ENCODE measurements around the gene ZNFX1.
"Not testable (repeated sequence)": the region's sequence is repeated elsewhere in the genome, so short reads cannot be mapped to it uniquely, and the experiment has no call there.

ZNFX1 gene

DNA sequence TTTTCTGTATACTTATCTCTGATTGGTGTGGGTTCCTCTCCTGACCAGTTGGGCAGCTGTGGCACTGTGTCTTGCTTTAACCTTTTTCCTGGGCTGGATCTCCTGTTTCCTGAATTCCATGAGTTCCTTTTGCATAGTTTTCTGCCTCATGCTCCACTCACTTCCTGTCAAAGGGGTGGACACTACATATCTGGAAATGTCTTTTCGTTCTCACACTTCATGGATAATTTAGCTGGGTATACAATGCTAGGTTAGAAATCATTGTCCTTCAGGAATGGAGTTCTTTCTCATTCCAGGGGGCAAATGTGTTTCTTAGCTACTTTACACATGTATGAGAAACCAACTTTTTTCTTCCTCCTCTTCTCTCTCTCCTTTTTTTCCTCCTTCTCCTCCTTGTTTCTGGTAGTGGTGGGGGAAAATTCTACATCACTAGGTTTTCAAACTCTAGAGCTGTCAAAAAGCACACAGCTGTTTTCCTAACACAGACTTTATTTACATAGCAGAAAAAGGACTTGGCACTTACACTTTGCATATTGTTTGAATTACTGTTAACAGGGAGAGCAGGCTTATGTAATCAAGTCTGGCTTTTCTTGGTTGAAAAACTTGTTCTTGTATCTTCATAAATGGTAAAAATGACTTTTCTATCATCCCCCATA, 67.6 kb downstream of the ZNFX1 start:
- DNase-seq (ENCODE audit: low read depth in 2 of 2): no peak

DNA sequence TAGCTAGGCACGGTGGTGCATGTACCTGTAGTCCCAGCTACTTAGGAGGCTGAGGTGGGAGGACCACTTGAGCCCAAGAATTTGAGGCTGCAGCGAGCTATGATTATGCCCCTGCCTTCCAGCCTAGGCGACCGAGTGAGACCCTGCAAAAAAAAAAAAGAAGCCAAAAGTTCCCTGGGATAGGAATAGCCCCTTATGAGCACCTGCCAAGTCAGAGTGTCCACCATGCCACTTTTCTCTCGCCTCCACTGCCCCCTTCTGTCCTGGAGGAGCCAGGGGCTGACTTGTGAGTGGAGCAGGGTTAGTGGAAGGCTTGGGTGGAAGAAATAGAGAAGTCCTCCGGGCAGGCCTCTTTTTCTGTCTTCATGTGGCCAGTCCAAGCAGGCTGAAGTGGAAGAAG, 70.8 kb downstream of the ZNFX1 start:
- no peak for DNase-seq (ENCODE audit: low read depth in 2 of 2)

DNA sequence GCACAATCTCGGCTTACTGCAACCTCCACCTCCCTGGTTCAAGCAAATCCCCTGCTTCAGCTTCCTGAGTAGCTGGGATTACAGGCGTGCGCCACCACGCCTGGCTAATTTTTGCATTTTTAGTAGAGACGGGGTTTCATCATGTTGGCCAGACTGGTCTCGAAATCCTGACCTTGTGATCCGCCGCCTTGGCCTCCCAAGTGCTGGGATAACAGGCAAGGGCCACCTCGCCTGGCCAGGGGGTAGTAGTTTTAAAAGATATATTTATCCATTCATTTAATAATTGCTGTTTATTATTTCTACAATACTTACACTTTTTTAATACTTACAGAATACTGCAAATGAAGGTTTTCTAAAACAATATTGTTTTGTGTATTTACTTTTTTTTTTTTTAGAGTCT, 74.1 kb downstream of the ZNFX1 start:
- no peak for DNase-seq (ENCODE audit: low read depth in 2 of 2)

DNA sequence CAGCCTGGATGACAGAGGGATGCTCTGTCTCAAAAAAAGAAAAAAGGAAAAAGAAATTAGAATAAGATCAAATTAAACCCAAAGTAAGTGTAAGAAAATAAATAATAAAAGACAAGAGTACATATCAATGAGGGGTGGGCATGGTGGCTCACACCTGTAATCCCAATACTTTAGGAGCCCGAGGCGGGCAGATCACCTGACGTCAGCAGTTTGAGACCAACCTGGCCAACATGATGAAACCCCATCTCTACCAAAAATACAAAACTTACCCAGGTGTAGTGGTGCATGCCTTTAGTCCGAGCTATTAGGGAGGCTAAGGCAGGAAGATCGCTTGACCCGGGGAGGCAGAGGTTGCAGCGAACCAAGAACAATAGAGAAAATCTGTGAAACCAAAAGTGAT, 74.8 kb downstream of the ZNFX1 start:
- no peak for DNase-seq (ENCODE audit: low read depth in 2 of 2)

DNA sequence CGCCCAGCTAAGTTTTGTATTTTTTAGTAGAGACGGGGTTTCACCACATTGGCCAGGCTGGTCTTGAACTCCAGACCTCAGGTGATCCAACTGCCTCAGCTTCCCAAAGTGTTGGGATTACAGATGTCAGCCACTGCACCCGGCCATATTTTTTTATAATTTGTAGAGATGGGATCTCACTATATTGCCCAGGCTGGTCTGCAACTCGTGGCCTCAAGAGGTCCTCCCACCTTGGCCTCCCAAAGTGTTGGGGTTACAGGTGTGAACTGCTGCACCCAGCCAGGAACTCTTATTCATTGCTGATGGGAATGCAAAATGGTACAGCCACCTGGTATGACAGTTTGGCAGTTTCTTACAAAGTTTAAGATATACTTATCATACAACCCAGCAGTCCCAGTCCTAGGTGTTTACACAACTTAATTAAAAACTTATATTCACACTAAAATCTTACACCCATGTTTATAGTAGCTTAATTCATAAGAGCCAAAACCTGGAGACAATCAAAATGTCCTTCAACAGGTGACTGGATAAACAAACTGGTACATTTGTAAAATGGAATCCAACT, 78.0 kb downstream of the ZNFX1 start:
- DNase-seq (ENCODE audit: low read depth in 2 of 2): no peak

DNA sequence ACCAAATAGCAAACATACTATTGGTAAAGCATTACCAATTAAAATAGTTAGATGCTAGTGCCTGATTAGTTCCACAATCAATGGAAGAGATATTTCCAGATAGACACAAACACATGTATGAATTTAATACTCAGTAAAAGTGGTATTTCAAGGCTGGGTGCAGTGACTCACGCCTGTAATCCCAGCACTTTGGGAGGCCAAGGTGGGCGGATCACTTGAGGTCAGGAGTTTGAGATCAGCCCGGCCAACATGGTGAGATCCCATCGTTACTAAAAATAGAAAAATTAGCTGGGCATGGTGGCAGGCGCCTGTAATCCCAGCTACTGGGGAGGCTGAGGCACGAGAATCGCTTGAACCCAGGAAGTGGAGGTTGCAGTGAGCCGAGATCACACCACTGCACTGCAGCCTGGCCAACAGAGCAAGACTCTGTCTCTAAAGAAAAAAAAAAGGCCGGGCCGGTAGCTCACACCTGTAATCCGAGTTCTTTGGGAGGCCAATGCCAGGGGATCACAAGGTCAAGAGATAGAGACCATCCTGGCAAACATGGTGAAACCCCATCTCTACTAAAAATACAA, 84.8 kb downstream of the ZNFX1 start:
- DNase-seq (ENCODE audit: low read depth in 2 of 2): not testable (repeated sequence)

Data from stimulated activated CD4-positive, alpha-beta T cell treated with anti-CD3 and anti-CD28 coated beads, Interleukin-1b, Interleukin-23, amount 100 ng/mL, for 4 hours (primary cell).